WTC11 (cell line): ENCODE measurements around the gene LETM1.

Experiments used
- ARID4B ChIP-seq: sonication (generic); formaldehyde crosslinking; IDR thresholded peaks from 2 replicates; pipeline ENCODE4 v1.8.0; 2023; ENCODE audit warnings: missing genetic modification reagents, mild to moderate bottlenecking, borderline replicate concordance
- CREB1 ChIP-seq: sonication (generic); formaldehyde crosslinking; IDR thresholded peaks from 2 replicates; pipeline ENCODE4 v1.8.0; 2023; ENCODE audit warnings: mild to moderate bottlenecking, missing genetic modification reagents
- CTCF ChIP-seq: fragments of 200-600 bp; IDR thresholded peaks from 2 replicates; pipeline ENCODE4 v1.8.0; 2022; ENCODE audit warnings: antibody characterized with exemption
- ESRRA ChIP-seq: sonication (generic); formaldehyde crosslinking; IDR thresholded peaks from 2 replicates; pipeline ENCODE4 v1.8.1; 2022; ENCODE audit warnings: mild to moderate bottlenecking, missing genetic modification reagents, borderline replicate concordance
- ETV6 ChIP-seq: sonication (generic); formaldehyde crosslinking; IDR thresholded peaks from 2 replicates; pipeline ENCODE4 v1.8.1; 2022; ENCODE audit warnings: mild to moderate bottlenecking, missing genetic modification reagents
- FOXP4 ChIP-seq: sonication (generic); formaldehyde crosslinking; IDR thresholded peaks from 2 replicates; pipeline ENCODE4 v1.8.0; 2022; ENCODE audit warnings: mild to moderate bottlenecking, missing genetic modification reagents
- IRF2 ChIP-seq: sonication (generic); formaldehyde crosslinking; IDR thresholded peaks from 2 replicates; pipeline ENCODE4 v1.8.0; 2022; ENCODE audit warnings: low read depth, missing genetic modification reagents, borderline replicate concordance
- USF2 ChIP-seq: sonication (generic); formaldehyde crosslinking; IDR thresholded peaks from 2 replicates; pipeline ENCODE4 v1.8.1; 2023; ENCODE audit warnings: mild to moderate bottlenecking, missing genetic modification reagents, moderate library complexity

- no peak for TF ChIP-seq CREB1 (CRISPR knock-in tag)
- no peak for TF ChIP-seq IRF2 (CRISPR knock-in tag)
- no peak for TF ChIP-seq ETV6 (CRISPR knock-in tag)
- no peak for TF ChIP-seq USF2 (CRISPR knock-in tag)
- no peak for TF ChIP-seq CTCF
- no peak for TF ChIP-seq FOXP4 (CRISPR knock-in tag)
- no peak for TF ChIP-seq ARID4B
- no peak for TF ChIP-seq ESRRA
Observed at GRCh38 chr4:1904042-1904441, 48.1 kb upstream of the LETM1 start.
